H1 (cell line): ENCODE data around the gene AQP4. TPM values are rescaled to one million over a fixed set of nuclear protein-coding genes. Genes with fewer than 3 reads are reported as not detected.

Experiments used
- CBX8 ChIP-seq: fragments of 300-800, 300-1000 bp; sonication (generic); IDR thresholded peaks from 2 replicates; pipeline ENCODE4 v1.7.1; 2016; ENCODE audit warnings: low read depth, low read length, borderline replicate concordance
- CEBPB ChIP-seq: IDR thresholded peaks from 2 replicates; pipeline ENCODE4 v1.6.1; 2012; ENCODE audit warnings: low read depth, low read length
- polyA plus RNA-seq, 7 experiments: library from polyadenylated mRNA; depleted of rRNA in 3 of 7; stranded (reverse) in 5 of 7; unstranded in 2 of 7; fragments of >200 nt in 5 of 7; fragments of 200-250 nt in 2 of 7; gene quantifications; 1 replicate in 5 of 7; 2 replicates in 1 of 7; 4 replicates in 1 of 7; pipeline versions ENCODE4 v1.2.1 to v1.2.3, GENCODE V29; 2011 to 2013; ENCODE audit warnings: missing spikeins in 2 of 7, mixed read lengths in 2 of 7
- total RNA-seq: library from RNA; stranded (reverse); fragmentation: NEBNext Ultra II Directional; extraction: Animal tissue kit (Norgen Biotek cat#: 25700); gene quantifications from 2 replicates; pipeline ENCODE4 v1.2.1, GENCODE V29; 2021

AQP4 gene
- total and polyA plus RNA-seq, 2 of the 8 experiments (the other 6 are each of a cell fraction or from before 2014, with no cell fraction given): 2.2 to 2.8 TPM

DNA sequence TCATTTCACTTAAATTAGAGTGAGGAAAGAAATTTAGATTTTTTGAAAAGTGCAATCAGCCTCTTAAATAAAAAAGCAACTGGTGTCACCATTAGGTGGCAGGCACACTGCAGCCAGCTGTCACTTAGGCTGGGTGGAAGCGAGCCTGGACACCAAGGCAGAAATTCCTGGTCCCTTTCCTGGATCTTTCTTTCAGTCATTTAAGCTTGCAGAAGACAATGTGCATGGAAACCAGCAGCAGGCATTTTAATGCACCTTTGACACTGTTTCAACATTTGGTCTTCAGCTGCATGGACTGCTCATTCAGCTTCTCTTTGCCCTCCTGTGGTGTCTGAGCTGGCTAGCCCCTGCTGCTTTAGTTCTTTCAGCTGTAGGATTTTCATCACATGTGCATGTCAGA is 61.0 kb downstream of the AQP4 start (continued):
- TF ChIP-seq CBX8 (no peak), CEBPB (no peak)
